Tibial nerve (tissue), 4 donors: ENCODE measurements around the gene WHAMM.

Source experiments
- CTCF ChIP-seq, 5 experiments: fragments of 200-600 bp in 3 of 5; fragments of 450-650 bp in 2 of 5; sonication (generic) in 3 of 5; IDR thresholded peaks; one replicate each; pipeline ENCODE4 v1.5.1; 2016 to 2019; ENCODE audit warnings: antibody characterized with exemption in 5 of 5, mild to moderate bottlenecking in 3 of 5, moderate library complexity in 2 of 5
- EP300 ChIP-seq, 2 donors: sonication (generic); formaldehyde crosslinking; IDR thresholded peaks; one replicate each; pipeline ENCODE4 v1.6.1; 2017; ENCODE audit warnings: antibody characterized with exemption in 2 of 2, mild to moderate bottlenecking in 1 of 2
- POLR2A ChIP-seq, 2 donors: fragments of 450-650 bp; IDR thresholded peaks; one replicate each; pipeline ENCODE4 v1.6.1; 2017; ENCODE audit warnings: antibody characterized with exemption in 2 of 2, mild to moderate bottlenecking in 2 of 2, moderate library complexity in 2 of 2

- TF ChIP-seq CTCF (IDR thresholded peaks at IDR 0.05): no peak
- no peak for TF ChIP-seq EP300 (IDR thresholded peaks at IDR 0.05)
- no peak for TF ChIP-seq POLR2A (IDR thresholded peaks at IDR 0.05)
Measured at GRCh38 chr15:82874267-82874666, 64.8 kb downstream of the WHAMM start.
